ENCODE data around the gene ATF3.
A peak's percentile ranks its signal among the peaks of the same experiment; 100 is the strongest.

The ATF3 gene

GRCh38 chr1:212596798-212597197 is 11.8 kb upstream of the ATF3 start:
- Mint-ChIP-seq H3K4me1 (peaks cover 36% of the 10 kb centered on the region), H3K27me3 (peaks cover 6% of the 10 kb centered on the region), H3K4me3 (peak overlapping the region; percentile 70), H3K9me3 (no peaks in the 10 kb centered on the region), H3K27ac (peak overlapping the region; percentile 97), H3K36me3 (no peaks in the 10 kb centered on the region)

- no peaks in the 10 kb centered on the region for H3K9me3 Mint-ChIP-seq
- peak overlapping the region; percentile 6 for H3K4me3 Mint-ChIP-seq
- H3K36me3 Mint-ChIP-seq: no peaks in the 10 kb centered on the region
- peak overlapping the region; percentile 97 for H3K27ac Mint-ChIP-seq
- peaks cover 37% of the 10 kb centered on the region for H3K4me1 Mint-ChIP-seq
- peaks cover 7% of the 10 kb centered on the region for H3K27me3 Mint-ChIP-seq
Measured at GRCh38 chr1:212597487-212597886, 11.1 kb upstream of the ATF3 start.

- no peaks in the 10 kb centered on the region for H3K9me3 Mint-ChIP-seq
- H3K4me1 Mint-ChIP-seq: peaks cover 36% of the 10 kb centered on the region
- peaks cover 24% of the 10 kb centered on the region for H3K27me3 Mint-ChIP-seq
Measured at GRCh38 chr1:212600071-212600915, 8.3 kb upstream of the ATF3 start.

GRCh38 chr1:212600980-212601379 is 7.6 kb upstream of the ATF3 start:
- no peaks in the 10 kb centered on the region for H3K36me3 Mint-ChIP-seq
- no peaks in the 10 kb centered on the region for H3K9me3 Mint-ChIP-seq
- H3K4me1 Mint-ChIP-seq: peaks cover 29% of the 10 kb centered on the region
- peak overlapping the region; percentile 63 for H3K27ac Mint-ChIP-seq
- H3K27me3 Mint-ChIP-seq: peaks cover 30% of the 10 kb centered on the region
- H3K4me3 Mint-ChIP-seq: peak overlapping the region; percentile 19

More at GRCh38 chr1:212600071-212600915, 8.3 kb upstream of the ATF3 start:
- Mint-ChIP-seq H3K27ac (peak overlapping the region; percentile 5), H3K4me3 (no peak overlapping the region), H3K36me3 (no peaks in the 10 kb centered on the region)

GRCh38 chr1:212601524-212601923 is 7.0 kb upstream of the ATF3 start:
- Mint-ChIP-seq H3K36me3 (no peaks in the 10 kb centered on the region), H3K4me3 (no peak overlapping the region), H3K9me3 (no peaks in the 10 kb centered on the region), H3K27me3 (peaks cover 34% of the 10 kb centered on the region), H3K4me1 (peaks cover 23% of the 10 kb centered on the region), H3K27ac (peak overlapping the region; percentile 48)

- H3K27me3 Mint-ChIP-seq: peaks cover 45% of the 10 kb centered on the region
Measured at GRCh38 chr1:212605441-212606394, 2.8 kb upstream of the ATF3 start.

GRCh38 chr1:212606395-212607205 is 2.0 kb upstream of the ATF3 start:
- Mint-ChIP-seq H3K4me3 (peak overlapping the region; percentile 95), H3K27me3 (peaks cover 51% of the 10 kb centered on the region), H3K27ac (peak overlapping the region; percentile 17), H3K4me1 (peaks cover 33% of the 10 kb centered on the region), H3K36me3 (no peaks in the 10 kb centered on the region), H3K9me3 (no peaks in the 10 kb centered on the region)

More at GRCh38 chr1:212605441-212606394, 2.8 kb upstream of the ATF3 start:
- H3K27ac Mint-ChIP-seq: no peak overlapping the region
- no peaks in the 10 kb centered on the region for H3K36me3 Mint-ChIP-seq
- H3K4me1 Mint-ChIP-seq: peaks cover 33% of the 10 kb centered on the region
- H3K9me3 Mint-ChIP-seq: no peaks in the 10 kb centered on the region
- peak overlapping the region; percentile 95 for H3K4me3 Mint-ChIP-seq

GRCh38 chr1:212607206-212607912 is 1.2 kb upstream of the ATF3 start:
- H3K27me3 Mint-ChIP-seq: peaks cover 49% of the 10 kb centered on the region
- H3K27ac Mint-ChIP-seq: peak overlapping the region; percentile 61
- H3K9me3 Mint-ChIP-seq: no peaks in the 10 kb centered on the region
- no peaks in the 10 kb centered on the region for H3K36me3 Mint-ChIP-seq
- H3K4me3 Mint-ChIP-seq: peak overlapping the region; percentile 95
- peaks cover 30% of the 10 kb centered on the region for H3K4me1 Mint-ChIP-seq

GRCh38 chr1:212607913-212608391 is 609 bp upstream of the ATF3 start:
- Mint-ChIP-seq H3K4me1 (peaks cover 30% of the 10 kb centered on the region), H3K4me3 (peak overlapping the region; percentile 95), H3K27me3 (peaks cover 46% of the 10 kb centered on the region), H3K36me3 (no peaks in the 10 kb centered on the region), H3K27ac (peak overlapping the region; percentile 96), H3K9me3 (no peaks in the 10 kb centered on the region)

- H3K4me1 Mint-ChIP-seq: peaks cover 31% of the 10 kb centered on the region
- H3K4me3 Mint-ChIP-seq: peak overlapping the region; percentile 95
- H3K36me3 Mint-ChIP-seq: peaks cover under 1% of the 10 kb centered on the region
- H3K27ac Mint-ChIP-seq: peak overlapping the region; percentile 96
- H3K27me3 Mint-ChIP-seq: peaks cover 41% of the 10 kb centered on the region
- H3K9me3 Mint-ChIP-seq: no peaks in the 10 kb centered on the region
Measured at GRCh38 chr1:212608959-212609700, 569 bp downstream of the ATF3 start.

- peak overlapping the region; percentile 95 for H3K4me3 Mint-ChIP-seq
- peaks cover 37% of the 10 kb centered on the region for H3K4me1 Mint-ChIP-seq
- peaks cover 33% of the 10 kb centered on the region for H3K27me3 Mint-ChIP-seq
- H3K36me3 Mint-ChIP-seq: peaks cover 5% of the 10 kb centered on the region
- H3K9me3 Mint-ChIP-seq: no peaks in the 10 kb centered on the region
- peak overlapping the region; percentile 92 for H3K27ac Mint-ChIP-seq
Measured at GRCh38 chr1:212609701-212610574, 1.4 kb downstream of the ATF3 start.

GRCh38 chr1:212610575-212610967 is 2.0 kb downstream of the ATF3 start:
- H3K27me3 Mint-ChIP-seq: peaks cover 29% of the 10 kb centered on the region
- peaks cover 37% of the 10 kb centered on the region for H3K4me1 Mint-ChIP-seq
- peak overlapping the region; percentile 95 for H3K4me3 Mint-ChIP-seq
- H3K36me3 Mint-ChIP-seq: peaks cover 8% of the 10 kb centered on the region
- H3K27ac Mint-ChIP-seq: peak overlapping the region; percentile 20
- H3K9me3 Mint-ChIP-seq: no peaks in the 10 kb centered on the region

Data from activated naive CD4-positive, alpha-beta T cell treated with anti-CD3 and anti-CD28 coated beads, Interleukin-2, amount 50 U/mL, for 24 hours (primary cell).